ENCODE data around the gene RNF125. TPM values are rescaled to one million over a fixed set of nuclear protein-coding genes. Genes with fewer than 3 reads are reported as not detected.

RNF125 gene
- total RNA-seq, 2 experiments from 2014 or later: 29.0 to 31.2 TPM

GRCh38 chr18:32037616-32038015, 19.0 kb downstream of the RNF125 start:
- Mint-ChIP-seq H3K27ac (no peak overlapping the region), H3K9me3 (peaks cover 5% of the 10 kb centered on the region), H3K4me3 (no peak overlapping the region), H3K27me3 (no peaks in the 10 kb centered on the region), H3K4me1 (peaks cover 51% of the 10 kb centered on the region), H3K36me3 (peaks cover 68% of the 10 kb centered on the region)
- no peak for ATAC-seq (ENCODE audit: low read depth)
- no peak for DNase-seq
- POLR2A ChIA-PET: interaction anchor here (0.6 to 4.8 kb wide), 4 partner anchors 12 to 62 kb away, joined by 3 to 74 read pairs (median 6); partner anchors contain the start of gene RNF125

- H3K9me3 Mint-ChIP-seq: peaks cover 5% of the 10 kb centered on the region
- POLR2A ChIA-PET: interaction anchor here (0.5 to 4.8 kb wide), 10 partner anchors 9 to 98 kb away, joined by 3 to 74 read pairs (median 6); partner anchors contain the start of genes RNF125, RNF138 and TRAPPC8
- peak overlapping the region; percentile 85 for H3K4me3 Mint-ChIP-seq
- peak; percentile 95 for ATAC-seq (ENCODE audit: low read depth)
- H3K27ac Mint-ChIP-seq: peak overlapping the region; percentile 94
- H3K4me1 Mint-ChIP-seq: peaks cover 49% of the 10 kb centered on the region
- no peaks in the 10 kb centered on the region for H3K27me3 Mint-ChIP-seq
- peaks cover 64% of the 10 kb centered on the region for H3K36me3 Mint-ChIP-seq
- no peak for DNase-seq
These were observed 22.3 kb downstream of the RNF125 start for GRCh38 chr18:32040936-32041335.

- DNase-seq (no peak), ATAC-seq (ENCODE audit: low read depth) (no peak)
- Mint-ChIP-seq H3K27me3 (no peaks in the 10 kb centered on the region), H3K4me3 (no peak overlapping the region), H3K27ac (peak overlapping the region; percentile 24), H3K4me1 (peaks cover 41% of the 10 kb centered on the region), H3K9me3 (peaks cover 5% of the 10 kb centered on the region), H3K36me3 (peaks cover 57% of the 10 kb centered on the region)
- POLR2A ChIA-PET: interaction anchor here (1.4 to 1.6 kb wide), 3 partner anchors 15 to 24 kb away, joined by 3 to 9 read pairs (median 7); partner anchors contain the start of gene RNF125
These were observed 23.7 kb downstream of the RNF125 start for GRCh38 chr18:32042337-32042736.

GRCh38 chr18:32048507-32049091, 30.0 kb downstream of the RNF125 start:
- Mint-ChIP-seq H3K27ac (peak overlapping the region; percentile 96), H3K4me3 (peak overlapping the region; percentile 65), H3K9me3 (no peaks in the 10 kb centered on the region), H3K4me1 (peaks cover 33% of the 10 kb centered on the region), H3K27me3 (no peaks in the 10 kb centered on the region), H3K36me3 (peaks cover 46% of the 10 kb centered on the region)
- DNase-seq (no peak), ATAC-seq (ENCODE audit: low read depth) (peak; percentile 46)
- POLR2A ChIA-PET: interaction anchor here (0.7 to 4.7 kb wide), 4 partner anchors 9 to 43 kb away, joined by 3 to 68 read pairs (median 4); partner anchors contain the start of genes RNF125 and RNF138

GRCh38 chr18:32049393-32050171, 31.0 kb downstream of the RNF125 start:
- ATAC-seq (ENCODE audit: low read depth) (peak; percentile 72), DNase-seq (no peak)
- H3K4me1 Mint-ChIP-seq: peaks cover 35% of the 10 kb centered on the region

DNA sequence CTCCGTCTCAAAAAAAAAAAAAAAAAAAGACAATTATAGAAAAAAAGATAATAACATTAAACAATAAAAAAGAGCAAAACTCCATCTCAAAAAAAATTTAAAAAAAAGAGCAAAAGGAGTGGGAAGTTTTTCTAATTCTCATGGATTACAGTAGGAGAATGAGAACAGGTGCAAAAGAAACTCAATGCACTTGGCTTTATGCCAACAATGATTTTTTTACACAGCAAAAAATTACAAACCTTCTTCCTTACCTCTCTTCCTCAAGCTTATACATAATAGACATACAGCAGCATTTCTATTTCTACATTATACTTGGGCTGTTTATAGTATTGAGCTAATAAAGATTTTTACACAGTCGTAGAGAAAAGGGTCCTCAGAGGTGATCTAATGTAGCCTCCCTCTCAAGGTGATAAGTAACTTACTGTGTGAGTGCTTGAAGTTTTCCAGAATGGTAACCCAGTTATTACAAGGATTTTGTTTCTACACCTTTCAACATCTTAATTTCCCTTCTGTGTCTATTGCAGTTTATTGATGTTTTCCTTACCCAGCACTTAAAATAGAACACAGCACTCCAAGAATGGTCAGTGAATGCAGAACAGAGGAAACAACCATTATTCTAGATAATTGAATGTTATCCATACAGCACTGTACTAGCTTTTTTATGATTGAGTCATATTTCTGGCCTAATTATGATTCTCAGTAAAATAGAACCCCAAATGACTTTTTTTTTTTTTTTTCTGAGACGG, 38.2 kb downstream of the RNF125 start:
- no peaks in the 10 kb centered on the region for H3K27me3 Mint-ChIP-seq
- POLR2A ChIA-PET: interaction anchor here (0.5 to 0.7 kb wide), 2 partner anchors 16 to 37 kb away, joined by 3 read pairs; no protein-coding TSS in a partner anchor
- no peak overlapping the region for H3K27ac Mint-ChIP-seq
- DNase-seq (no peak), ATAC-seq (ENCODE audit: low read depth) (no peak)
- peaks cover 3% of the 10 kb centered on the region for H3K9me3 Mint-ChIP-seq
- H3K4me1 Mint-ChIP-seq: peaks cover 36% of the 10 kb centered on the region
- H3K36me3 Mint-ChIP-seq: peaks cover 64% of the 10 kb centered on the region
- no peak overlapping the region for H3K4me3 Mint-ChIP-seq

More at GRCh38 chr18:32049393-32050171, 31.0 kb downstream of the RNF125 start:
- H3K36me3 Mint-ChIP-seq: peaks cover 46% of the 10 kb centered on the region
- POLR2A ChIA-PET: interaction anchor here (0.6 to 4.7 kb wide), 11 partner anchors 8 to 107 kb away, joined by 3 to 68 read pairs (median 4); partner anchors contain the start of genes RNF125, RNF138 and TRAPPC8
- peak overlapping the region; percentile 65 for H3K4me3 Mint-ChIP-seq
- H3K9me3 Mint-ChIP-seq: no peaks in the 10 kb centered on the region
- no peaks in the 10 kb centered on the region for H3K27me3 Mint-ChIP-seq
- peak overlapping the region; percentile 96 for H3K27ac Mint-ChIP-seq

GRCh38 chr18:32057624-32058165, 39.1 kb downstream of the RNF125 start:
- Mint-ChIP-seq H3K4me3 (no peak overlapping the region), H3K27ac (no peak overlapping the region), H3K27me3 (no peaks in the 10 kb centered on the region), H3K9me3 (peaks cover 3% of the 10 kb centered on the region), H3K4me1 (peaks cover 36% of the 10 kb centered on the region), H3K36me3 (peaks cover 60% of the 10 kb centered on the region)
- DNase-seq: no peak
- POLR2A ChIA-PET: no interaction called here
- no peak for ATAC-seq (ENCODE audit: low read depth)

GRCh38 chr18:32060026-32060425, 41.4 kb downstream of the RNF125 start:
- peaks cover 33% of the 10 kb centered on the region for H3K4me1 Mint-ChIP-seq
- ATAC-seq (ENCODE audit: low read depth): peak; percentile 78
- H3K36me3 Mint-ChIP-seq: peaks cover 58% of the 10 kb centered on the region
- no peak overlapping the region for H3K4me3 Mint-ChIP-seq
- no peak for DNase-seq
- no peaks in the 10 kb centered on the region for H3K27me3 Mint-ChIP-seq
- POLR2A ChIA-PET: interaction anchor here (0.6 to 2.4 kb wide), 4 partner anchors 10 to 41 kb away, joined by 4 to 16 read pairs (median 8); partner anchors contain the start of genes RNF125 and RNF138
- H3K9me3 Mint-ChIP-seq: peaks cover 3% of the 10 kb centered on the region
- peak overlapping the region; percentile 44 for H3K27ac Mint-ChIP-seq

- no peak for ATAC-seq (ENCODE audit: low read depth)
- no peak for DNase-seq
- Mint-ChIP-seq H3K4me1 (peaks cover 5% of the 10 kb centered on the region), H3K27me3 (no peaks in the 10 kb centered on the region), H3K9me3 (no peaks in the 10 kb centered on the region), H3K4me3 (no peak overlapping the region), H3K27ac (no peak overlapping the region), H3K36me3 (peaks cover 22% of the 10 kb centered on the region)
- POLR2A ChIA-PET: interaction anchor here (0.9 kb wide), 1 partner anchor 48 kb away, joined by 3 read pairs; no protein-coding TSS in a partner anchor
These were observed 48.9 kb downstream of the RNF125 start for GRCh38 chr18:32067375-32068167.

GRCh38 chr18:32072321-32072720, 53.7 kb downstream of the RNF125 start:
- Mint-ChIP-seq H3K4me1 (peaks cover 15% of the 10 kb centered on the region), H3K27ac (no peak overlapping the region), H3K4me3 (no peak overlapping the region), H3K36me3 (peaks cover 27% of the 10 kb centered on the region), H3K9me3 (peaks cover 2% of the 10 kb centered on the region), H3K27me3 (no peaks in the 10 kb centered on the region)
- ATAC-seq (ENCODE audit: low read depth) (peak; percentile 58), DNase-seq (no peak)
- POLR2A ChIA-PET: interaction anchor here (1.3 to 2.6 kb wide), 5 partner anchors 13 to 53 kb away, joined by 3 to 35 read pairs (median 8); partner anchors contain the start of genes RNF125 and RNF138

DNA sequence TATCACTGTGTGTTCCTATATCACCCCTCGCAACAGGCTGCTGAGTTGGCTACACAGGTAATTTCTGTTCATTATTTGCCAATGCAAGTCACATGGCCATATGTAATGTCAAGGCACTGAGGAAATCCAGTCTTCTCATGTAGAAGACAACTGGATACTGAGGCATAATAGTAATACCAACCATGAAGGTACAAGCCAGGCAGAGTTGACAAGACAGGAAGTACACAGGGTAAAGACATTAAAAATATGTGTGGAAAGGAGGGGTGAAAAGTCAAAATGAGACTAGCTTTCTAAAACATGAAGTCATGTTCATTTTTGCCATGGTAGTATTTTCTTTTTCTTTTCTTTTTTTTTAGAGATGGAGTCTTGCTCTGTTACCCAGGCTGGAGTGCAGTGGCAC, 55.6 kb downstream of the RNF125 start:
- no peak overlapping the region for H3K4me3 Mint-ChIP-seq
- DNase-seq (no peak), ATAC-seq (ENCODE audit: low read depth) (no peak)
- POLR2A ChIA-PET: no interaction called here
- peaks cover 2% of the 10 kb centered on the region for H3K9me3 Mint-ChIP-seq
- peaks cover 25% of the 10 kb centered on the region for H3K36me3 Mint-ChIP-seq
- H3K27ac Mint-ChIP-seq: no peak overlapping the region
- peaks cover 16% of the 10 kb centered on the region for H3K4me1 Mint-ChIP-seq
- H3K27me3 Mint-ChIP-seq: no peaks in the 10 kb centered on the region

- no peak for DNase-seq
- POLR2A ChIA-PET: interaction anchor here (1.0 to 2.3 kb wide), 2 partner anchors 13 to 59 kb away, joined by 4 to 5 read pairs; partner anchors contain the start of gene RNF138
- Mint-ChIP-seq H3K9me3 (peaks cover 2% of the 10 kb centered on the region), H3K36me3 (peaks cover 29% of the 10 kb centered on the region), H3K27ac (no peak overlapping the region), H3K27me3 (no peaks in the 10 kb centered on the region), H3K4me3 (no peak overlapping the region), H3K4me1 (peaks cover 17% of the 10 kb centered on the region)
- no peak for ATAC-seq (ENCODE audit: low read depth)
These were observed 60.2 kb downstream of the RNF125 start for GRCh38 chr18:32078845-32079244.

Measured in activated naive CD8-positive, alpha-beta T cell treated with anti-CD3 and anti-CD28 coated beads, Interleukin-2, amount 10 ng/mL, durations not matched to agents 7 days and 5 days (primary cell).